HG02678 (cell line): ENCODE data around the gene EFCAB6.

Experiments used
- ATAC-seq: cut with Tn5 transposase; IDR thresholded peaks from one replicate; pipeline ENCODE4 v1.9.1; 2021; ENCODE audit warnings: mild to moderate bottlenecking, moderate library complexity; ENCODE audit not compliant: unreplicated experiment

EFCAB6 gene

GRCh38 chr22:43642319-43643206 lies 169.5 kb downstream of the EFCAB6 start:
- no peak for ATAC-seq

GRCh38 chr22:43639228-43639948 lies 172.7 kb downstream of the EFCAB6 start:
- no peak for ATAC-seq

- ATAC-seq: no peak
These were observed 174.5 kb downstream of the EFCAB6 start for GRCh38 chr22:43637275-43638260.

DNA sequence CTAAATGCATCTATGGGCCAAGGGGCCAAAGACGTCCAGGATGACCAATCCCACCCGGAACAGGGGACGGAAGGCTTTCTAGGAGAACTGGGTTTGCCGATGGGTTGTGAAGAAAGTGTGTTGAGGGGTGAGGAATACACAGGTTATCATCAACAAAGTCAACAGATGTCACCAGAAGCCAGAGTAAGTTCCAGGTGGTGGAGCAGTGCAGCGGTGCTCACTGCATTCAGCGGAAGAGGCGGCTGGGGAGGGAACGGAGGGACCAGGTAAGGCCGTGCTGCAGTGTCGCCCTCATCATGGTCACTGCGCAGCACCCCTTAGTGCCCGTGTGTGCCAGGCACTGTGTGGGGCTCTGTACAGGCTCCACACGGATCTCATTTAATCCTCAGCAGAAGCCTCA lies 176.0 kb downstream of the EFCAB6 start:
- ATAC-seq: no peak

DNA sequence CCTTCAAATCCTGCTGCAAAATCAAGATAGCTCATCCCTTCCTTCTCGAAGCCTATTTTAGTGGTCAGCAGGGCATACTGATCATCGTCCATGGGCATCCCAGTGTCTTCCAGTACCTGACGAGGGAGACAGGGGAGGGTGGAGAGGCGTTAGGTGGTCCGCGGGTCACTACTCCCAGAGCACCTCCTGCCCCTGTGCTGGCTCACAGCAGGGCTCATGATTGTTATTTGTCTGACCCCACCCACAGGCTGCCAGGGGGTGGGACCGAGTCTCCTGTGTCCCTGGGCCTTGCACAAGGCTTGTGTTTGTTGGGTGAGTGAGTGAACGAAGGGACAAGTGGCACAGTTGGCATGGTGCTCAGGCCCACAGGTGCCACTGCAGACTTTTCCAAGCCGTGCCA lies 177.0 kb downstream of the EFCAB6 start:
- no peak for ATAC-seq

DNA sequence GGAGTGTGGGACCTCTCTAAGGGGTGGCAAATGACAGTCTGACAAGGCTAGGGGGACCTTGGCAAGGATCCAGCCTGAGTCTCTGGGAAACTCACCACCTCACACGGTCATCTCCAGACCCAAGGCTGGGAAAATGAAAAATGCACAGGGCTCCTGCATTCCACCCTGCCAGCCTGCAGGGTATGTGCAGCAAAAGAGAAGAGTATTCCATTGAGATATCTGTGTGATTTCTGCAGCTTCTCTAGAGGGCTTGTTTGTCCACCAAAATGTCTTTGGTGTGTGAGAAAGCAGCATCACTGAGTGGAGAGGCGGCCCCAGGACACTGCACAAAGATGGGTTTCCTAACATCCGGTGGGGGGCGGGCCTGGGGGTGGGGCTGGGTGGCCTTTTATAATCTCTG lies 177.8 kb downstream of the EFCAB6 start:
- ATAC-seq: no peak

DNA sequence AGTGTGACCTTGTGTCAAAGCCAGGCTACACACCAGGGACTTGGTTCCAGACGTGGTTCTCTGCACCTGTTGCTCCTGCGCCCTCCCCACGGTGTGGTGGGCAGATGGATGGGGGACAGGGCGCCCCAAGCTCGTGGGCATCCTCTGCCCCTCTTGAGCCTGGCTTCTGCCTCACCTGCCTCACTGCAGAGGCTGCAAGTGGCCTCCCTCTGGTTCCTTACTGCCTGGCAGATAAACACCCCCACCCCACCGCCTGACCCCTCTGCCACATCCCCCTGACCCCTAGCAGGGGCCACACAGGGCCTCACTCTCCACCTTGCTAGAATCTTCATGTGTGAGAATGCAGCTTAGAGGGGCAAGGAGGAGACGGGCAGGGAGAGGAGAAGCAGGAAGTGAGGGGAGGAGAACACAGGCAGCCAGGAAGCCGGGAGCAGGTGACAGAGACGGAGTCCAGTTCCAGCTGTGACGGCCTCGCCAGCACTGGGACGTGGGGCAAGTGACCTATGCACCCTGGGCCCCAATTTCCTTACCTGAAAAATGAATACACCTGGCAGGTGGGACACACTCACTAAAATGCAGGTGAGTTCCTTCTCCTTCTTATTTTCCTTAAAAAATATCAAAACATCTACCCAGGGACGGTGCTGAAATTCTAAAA lies 178.3 kb downstream of the EFCAB6 start:
- no peak for ATAC-seq

- no peak for ATAC-seq
These were observed 180.3 kb downstream of the EFCAB6 start for GRCh38 chr22:43631846-43632245.

GRCh38 chr22:43631201-43631600 lies 180.9 kb downstream of the EFCAB6 start:
- ATAC-seq: no peak

GRCh38 chr22:43630451-43630850 lies 181.7 kb downstream of the EFCAB6 start:
- no peak for ATAC-seq

DNA sequence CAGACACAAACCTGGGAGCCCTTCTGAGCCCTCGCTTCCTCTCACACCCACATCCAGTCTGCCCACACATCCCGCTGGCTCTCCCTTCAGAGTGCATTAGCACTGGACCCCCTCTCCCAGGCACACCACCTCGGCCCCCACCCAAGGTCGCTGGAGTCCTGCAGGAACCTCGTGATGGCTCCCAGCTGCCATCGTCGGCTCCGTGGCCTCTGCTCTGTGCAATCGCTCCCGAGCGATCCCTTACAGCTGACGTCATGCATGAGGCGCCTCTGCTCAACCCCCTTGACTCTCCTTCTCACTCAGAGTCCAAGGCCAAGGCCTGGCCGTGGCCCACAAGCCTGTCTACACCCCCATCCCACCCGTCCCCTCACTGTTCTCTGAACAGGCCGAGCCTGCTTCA lies 183.9 kb downstream of the EFCAB6 start:
- ATAC-seq: no peak

GRCh38 chr22:43627485-43628213 lies 184.5 kb downstream of the EFCAB6 start:
- ATAC-seq: no peak

DNA sequence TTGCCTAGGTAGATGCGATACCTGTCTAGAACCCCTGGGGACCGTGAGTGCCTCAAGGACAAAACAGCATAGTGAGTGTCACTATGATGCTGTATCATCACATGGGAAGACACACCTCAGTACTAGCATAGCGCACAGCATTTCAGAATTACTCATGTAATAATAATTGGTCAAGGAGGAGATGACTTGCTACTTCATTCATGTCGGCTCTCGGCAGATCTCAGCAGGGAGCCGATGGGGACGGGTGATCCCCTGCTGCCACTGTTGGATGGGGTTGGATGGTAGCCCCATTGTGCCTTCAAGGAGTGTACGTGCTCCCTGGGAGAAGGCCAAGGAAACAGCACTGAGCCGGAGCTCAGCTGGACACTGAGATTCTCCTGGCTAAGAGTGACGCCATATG lies 186.9 kb downstream of the EFCAB6 start:
- no peak for ATAC-seq

GRCh38 chr22:43624144-43624998 lies 187.7 kb downstream of the EFCAB6 start:
- ATAC-seq: no peak

- no peak for ATAC-seq
These were observed 189.2 kb downstream of the EFCAB6 start for GRCh38 chr22:43622886-43623285.

DNA sequence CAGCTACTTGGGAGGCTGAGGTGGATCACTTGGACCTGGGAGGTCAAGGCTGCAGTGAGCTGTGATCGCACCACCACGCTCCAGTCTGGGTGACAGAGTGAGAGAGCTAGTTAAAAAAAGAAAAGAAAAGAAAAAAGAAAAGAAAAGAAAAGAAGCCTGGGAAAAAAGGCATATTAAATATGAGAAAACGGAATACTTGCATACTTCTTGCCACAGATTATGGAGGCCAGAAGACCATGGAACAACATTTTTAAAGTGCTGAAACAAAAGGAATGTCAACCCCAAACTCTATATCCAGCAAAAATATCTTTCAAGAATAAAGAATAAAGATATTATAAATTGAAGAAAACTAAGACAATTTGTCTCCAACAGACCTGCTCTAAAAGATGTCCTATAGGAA lies 191.9 kb downstream of the EFCAB6 start:
- ATAC-seq: no peak

DNA sequence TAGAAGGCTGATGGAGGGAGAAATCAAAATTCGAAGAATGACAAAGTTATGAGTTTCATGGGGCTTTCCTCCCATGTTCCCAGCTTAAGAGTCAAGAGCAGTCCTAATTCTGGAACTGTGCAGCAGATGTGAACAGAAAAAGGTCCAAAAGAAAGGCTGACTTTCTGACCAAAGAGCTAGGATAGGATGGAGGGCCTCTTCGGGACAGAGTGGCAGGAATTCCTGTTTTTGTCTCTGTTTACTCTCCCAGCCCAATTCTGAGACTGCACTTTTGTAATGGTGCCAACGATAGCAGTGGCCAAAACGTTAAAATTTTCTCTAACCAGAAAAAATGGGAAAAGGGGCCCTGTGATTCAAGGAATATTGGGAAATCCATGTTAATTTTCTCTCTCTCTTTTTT lies 193.6 kb downstream of the EFCAB6 start:
- no peak for ATAC-seq

DNA sequence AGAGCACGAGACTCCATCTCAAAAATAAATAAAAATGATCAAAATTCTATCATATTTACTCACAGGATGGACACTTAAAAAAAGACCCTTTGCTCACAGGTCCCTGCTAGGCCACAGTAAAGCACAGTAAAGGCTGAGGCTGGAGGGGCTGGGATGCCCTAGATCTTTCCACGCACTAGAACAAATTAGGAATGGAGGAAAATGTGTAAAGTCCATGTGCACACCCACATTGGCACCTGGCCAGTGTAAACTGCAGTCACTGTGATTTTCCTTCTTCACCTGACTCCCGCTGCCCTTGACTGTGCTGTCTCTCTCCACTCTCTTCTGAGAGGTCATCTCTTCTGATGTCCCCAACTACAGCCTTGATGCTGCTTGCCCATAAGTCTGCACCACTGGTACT lies 195.5 kb downstream of the EFCAB6 start:
- no peak for ATAC-seq

DNA sequence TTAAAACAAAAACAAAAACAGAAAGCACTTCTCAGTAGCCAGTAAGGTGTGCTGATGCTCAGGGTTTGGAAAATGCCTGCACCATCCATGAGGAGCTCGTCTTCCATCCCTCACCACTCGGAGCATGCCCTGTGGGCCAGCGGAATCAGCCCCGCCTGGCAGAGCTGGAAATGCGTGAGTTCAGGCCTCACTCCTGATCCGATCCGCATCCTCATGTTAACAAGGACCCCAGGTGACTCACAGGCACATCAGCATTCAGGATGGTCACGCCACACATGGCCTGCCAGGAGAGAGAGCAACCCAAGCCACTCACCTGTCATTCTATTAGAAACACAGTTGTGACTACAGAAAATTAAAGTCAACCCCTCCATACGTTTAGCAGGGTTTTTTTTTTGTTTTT lies 211.8 kb downstream of the EFCAB6 start:
- no peak for ATAC-seq
